ENCODE data around the gene ELMO1.

Gene ELMO1

GRCh38 chr7:37315772-37316715 is 132.6 kb downstream of the ELMO1 start:
- POLR2A ChIA-PET: no interaction called here
- DNase-seq (ENCODE audit: extremely low spot score): no peak
- CTCF ChIA-PET: interaction anchor here (0.9 to 1.9 kb wide), 7 partner anchors 10 to 47 kb away, joined by 3 to 5 read pairs (median 3); no protein-coding TSS in a partner anchor
- TF ChIP-seq CTCF (IDR thresholded peaks at IDR 0.05; ENCODE audit: control extremely low read depth, extremely low read depth, low read depth, missing control alignments): no peak

GRCh38 chr7:37312608-37313007 is 136.1 kb downstream of the ELMO1 start:
- POLR2A ChIA-PET: no interaction called here
- CTCF ChIA-PET: interaction anchor here (1.2 kb wide), 1 partner anchor 29 kb away, joined by 4 read pairs; no protein-coding TSS in a partner anchor
- no peak for DNase-seq (ENCODE audit: extremely low spot score)
- no peak for TF ChIP-seq CTCF (IDR thresholded peaks at IDR 0.05; ENCODE audit: control extremely low read depth, extremely low read depth, low read depth, missing control alignments)

GRCh38 chr7:37311355-37311754 is 137.3 kb downstream of the ELMO1 start:
- no peak for DNase-seq (ENCODE audit: extremely low spot score)
- POLR2A ChIA-PET: no interaction called here
- TF ChIP-seq CTCF (IDR thresholded peaks at IDR 0.05; ENCODE audit: control extremely low read depth, extremely low read depth, low read depth, missing control alignments): no peak
- CTCF ChIA-PET: interaction anchor here (1.0 to 2.2 kb wide), 3 partner anchors 25 to 31 kb away, joined by 3 to 6 read pairs (median 3); no protein-coding TSS in a partner anchor

- no peak for DNase-seq (ENCODE audit: extremely low spot score)
- CTCF ChIA-PET: interaction anchor here (1.0 to 2.2 kb wide), 4 partner anchors 13 to 32 kb away, joined by 3 to 6 read pairs (median 4); no protein-coding TSS in a partner anchor
- no peak for TF ChIP-seq CTCF (IDR thresholded peaks at IDR 0.05; ENCODE audit: control extremely low read depth, extremely low read depth, low read depth, missing control alignments)
- POLR2A ChIA-PET: no interaction called here
Measured at GRCh38 chr7:37310327-37311080, 138.2 kb downstream of the ELMO1 start.

- DNase-seq (ENCODE audit: extremely low spot score): no peak
- no peak for TF ChIP-seq CTCF (IDR thresholded peaks at IDR 0.05; ENCODE audit: control extremely low read depth, extremely low read depth, low read depth, missing control alignments)
- POLR2A ChIA-PET: no interaction called here
- CTCF ChIA-PET: interaction anchor here (2.2 kb wide), 2 partner anchors 14 to 25 kb away, joined by 6 read pairs; no protein-coding TSS in a partner anchor
Measured at GRCh38 chr7:37309493-37309892, 139.2 kb downstream of the ELMO1 start.

- no peak for DNase-seq (ENCODE audit: extremely low spot score)
- CTCF ChIA-PET: interaction anchor here (1.0 kb wide), 1 partner anchor 15 kb away, joined by 3 read pairs; no protein-coding TSS in a partner anchor
- POLR2A ChIA-PET: no interaction called here
- TF ChIP-seq CTCF (IDR thresholded peaks at IDR 0.05; ENCODE audit: control extremely low read depth, extremely low read depth, low read depth, missing control alignments): no peak
Measured at GRCh38 chr7:37304921-37305320, 143.7 kb downstream of the ELMO1 start.
